A549 (cell line): ENCODE results near the gene ADTRP. TPM values are rescaled to one million over a fixed set of nuclear protein-coding genes. Genes with fewer than 3 reads are reported as not detected.

Experiments
- ATAC-seq, 2 experiments: fragments of 200-7000 bp in 1 of 2; fragments of >200 bp in 1 of 2; cut with Nextera tagmentation in 1 of 2; cut with Tn5 transposase in 1 of 2; 3 replicates each; pipeline versions ENCODE4 v1.8.0 to v1.9.1; 2018 to 2020; ENCODE audit warnings: mild to moderate bottlenecking in 1 of 2, moderate library complexity in 1 of 2
- CTCF ChIA-PET: fragments of 300-600 bp; sonication (Branson Sonifier 250); formaldehyde crosslinking; extraction: SDS; loops from one replicate; lab custom pipeline; 2021; ENCODE audit warnings: antibody characterized with exemption, inconsistent platforms; lab: Yijun Ruan, JAX
- POLR2A ChIA-PET: fragments of 350-600 bp; formaldehyde crosslinking; extraction: SDS; loops from one replicate; lab custom pipeline; 2021; ENCODE audit warnings: antibody characterized with exemption, inconsistent platforms; lab: Yijun Ruan, JAX
- DNase-seq, 2 experiments: peaks; one replicate each; pipeline versions ENCODE4 v3.0.0 to v3.0.0-alpha.2; 2011 to 2016; ENCODE audit warnings: low read depth in 1 of 2, low spot score in 1 of 2
- FAIRE-seq: peaks from 2 replicates; lab custom pipeline; 2011; peaks lifted over from hg19 to GRCh38; lab: Jason Lieb, UNC
- H3K27ac ChIP-seq, 2 experiments: fragments of >200 bp; sonication (Bioruptor Twin); formaldehyde crosslinking; 3 replicates each; pipeline ENCODE4 v1.5.1; 2016 to 2017
- H3K4me1 ChIP-seq: fragments of >200 bp; sonication (Bioruptor Twin); formaldehyde crosslinking; 3 replicates; pipeline ENCODE4 v1.6.1; 2016
- H3K4me2 ChIP-seq: fragments of >200 bp; sonication (Bioruptor Twin); formaldehyde crosslinking; 3 replicates; pipeline ENCODE4 v1.6.1; 2016
- H3K4me3 ChIP-seq: fragments of >200 bp; sonication (Bioruptor Twin); formaldehyde crosslinking; 3 replicates; pipeline ENCODE4 v1.5.1; 2016
- H3K9me3 ChIP-seq: fragments of >200 bp; sonication (Bioruptor Twin); formaldehyde crosslinking; 3 replicates; pipeline ENCODE4 v1.6.1; 2016
- CBX2 ChIP-seq: fragments of 200-600 bp; sonication (generic); IDR thresholded peaks from 2 replicates; pipeline ENCODE4 v1.6.1; 2016; ENCODE audit warnings: low read depth, mild to moderate bottlenecking, borderline replicate concordance
- CEBPB ChIP-seq, 2 experiments: fragments of >200 bp in 1 of 2; sonication (Bioruptor Twin) in 1 of 2; formaldehyde crosslinking in 1 of 2; IDR thresholded peaks; 2 replicates each; pipeline ENCODE4 v1.6.1; 2012 to 2016
- CHD2 ChIP-seq: fragments of 150-350 bp; IDR thresholded peaks from 2 replicates; pipeline ENCODE4 v1.6.1; 2014; ENCODE audit warnings: low read length; ENCODE audit not compliant: partially characterized antibody
- EHF ChIP-seq: fragments of 250-450 bp; sonication (Bioruptor Pico); IDR thresholded peaks from 2 replicates; pipeline ENCODE4 v1.5.0; 2020; ENCODE audit warnings: mild to moderate bottlenecking
- EHMT2 ChIP-seq: fragments of 200-600 bp; sonication (generic); IDR thresholded peaks from 2 replicates; pipeline ENCODE4 v1.6.1; 2016; ENCODE audit warnings: antibody characterized with exemption, low read depth, mild to moderate bottlenecking, moderate library complexity
- FOSB ChIP-seq: fragments of 250-450 bp; sonication (Bioruptor Pico); IDR thresholded peaks from 2 replicates; pipeline ENCODE4 v1.5.0; 2020; ENCODE audit warnings: mild to moderate bottlenecking, moderate library complexity
- FOXS1 ChIP-seq: fragments of 250-450 bp; sonication (Bioruptor Pico); IDR thresholded peaks from 2 replicates; pipeline ENCODE4 v1.5.0; 2020; ENCODE audit warnings: mild to moderate bottlenecking, moderate library complexity
- GATA3 ChIP-seq: IDR thresholded peaks from 2 replicates; pipeline ENCODE4 v1.6.1; 2012; ENCODE audit warnings: borderline replicate concordance
- HDAC2 ChIP-seq: fragments of 200-600 bp; sonication (generic); IDR thresholded peaks from 2 replicates; pipeline ENCODE4 v1.6.1; 2016
- HEYL ChIP-seq: fragments of 250-450 bp; sonication (Bioruptor Pico); IDR thresholded peaks from 2 replicates; pipeline ENCODE4 v1.8.0; 2021; ENCODE audit warnings: mild to moderate bottlenecking, moderate library complexity
- HOXB13 ChIP-seq: fragments of 250-450 bp; sonication (Bioruptor Pico); IDR thresholded peaks from 2 replicates; pipeline ENCODE4 v1.5.0; 2020; ENCODE audit warnings: low read depth, mild to moderate bottlenecking, moderate library complexity
- JUNB ChIP-seq: fragments of >200 bp; sonication (Bioruptor Twin); formaldehyde crosslinking; IDR thresholded peaks from 2 replicates; pipeline ENCODE4 v1.6.1; 2016
- KDM1A ChIP-seq: fragments of 200-600 bp; sonication (generic); IDR thresholded peaks from 2 replicates; pipeline ENCODE4 v1.6.1; 2016; ENCODE audit warnings: low read depth, mild to moderate bottlenecking
- KDM5A ChIP-seq: fragments of 200-600 bp; sonication (generic); IDR thresholded peaks from 2 replicates; pipeline ENCODE4 v1.6.1; 2016; ENCODE audit warnings: antibody characterized with exemption, mild to moderate bottlenecking
- MAFK ChIP-seq: fragments of 450-650 bp; IDR thresholded peaks from 2 replicates; pipeline ENCODE4 v1.6.1; 2014; ENCODE audit not compliant: partially characterized antibody
- MYC ChIP-seq: IDR thresholded peaks from 2 replicates; pipeline ENCODE4 v1.6.1; 2012; ENCODE audit warnings: mild to moderate bottlenecking, inconsistent platforms, low read length, improper control_type of control experiment, borderline replicate concordance
- NFE2L2 ChIP-seq: fragments of 150-350 bp; conservative IDR thresholded peaks from 2 replicates; pipeline ENCODE4 v1.6.1; 2014; ENCODE audit warnings: low read length
- NR3C1 ChIP-seq: fragments of >200 bp; sonication (Bioruptor Twin); formaldehyde crosslinking; IDR thresholded peaks from 3 replicates; pipeline ENCODE4 v1.6.1; 2017
- RAD21 ChIP-seq, 2 experiments: fragments of >200 bp in 1 of 2; sonication (Bioruptor Twin) in 1 of 2; formaldehyde crosslinking in 1 of 2; IDR thresholded peaks in 1 of 2; conservative IDR thresholded peaks in 1 of 2; 2 replicates in 1 of 2; 3 replicates in 1 of 2; pipeline ENCODE4 v1.6.1; 2012 to 2018; ENCODE audit warnings: inconsistent platforms in 1 of 2
- RARB ChIP-seq: fragments of 250-450 bp; sonication (Bioruptor Pico); IDR thresholded peaks from 2 replicates; pipeline ENCODE4 v1.8.0; 2021; ENCODE audit warnings: mild to moderate bottlenecking, moderate library complexity
- RFX5 ChIP-seq: fragments of 450-650 bp; IDR thresholded peaks from 2 replicates; pipeline ENCODE4 v1.7.1; 2014; ENCODE audit warnings: antibody characterized with exemption, mild to moderate bottlenecking, moderate library complexity
- RNF2 ChIP-seq: fragments of 200-600 bp; sonication (generic); IDR thresholded peaks from 2 replicates; pipeline ENCODE4 v1.6.1; 2016; ENCODE audit warnings: low read depth, mild to moderate bottlenecking, antibody characterized with exemption, moderate library complexity, borderline replicate concordance
- SMC3 ChIP-seq: fragments of >200 bp; sonication (Bioruptor Twin); formaldehyde crosslinking; IDR thresholded peaks from 3 replicates; pipeline ENCODE4 v1.6.1; 2018; ENCODE audit warnings: inconsistent platforms
- TFCP2L1 ChIP-seq: fragments of 250-450 bp; sonication (Bioruptor Pico); IDR thresholded peaks from 2 replicates; pipeline ENCODE4 v1.5.0; 2021; ENCODE audit warnings: mild to moderate bottlenecking
- ZFP36 ChIP-seq: fragments of 450-650 bp; IDR thresholded peaks from 2 replicates; pipeline ENCODE4 v1.6.1; 2014; ENCODE audit warnings: borderline replicate concordance; ENCODE audit not compliant: partially characterized antibody
- ZNF302 ChIP-seq: fragments of 250-450 bp; sonication (Bioruptor Pico); IDR thresholded peaks from 2 replicates; pipeline ENCODE4 v1.9.0; 2021; ENCODE audit warnings: inconsistent platforms, mild to moderate bottlenecking, moderate library complexity
- ZSCAN20 ChIP-seq: fragments of 250-450 bp; sonication (Bioruptor Pico); IDR thresholded peaks from 2 replicates; pipeline ENCODE4 v1.8.0; 2022; ENCODE audit warnings: mild to moderate bottlenecking, moderate library complexity
- WGBS: methylation state at CpG from one replicate; pipeline ENCODE4 v1.1.6; 2017; ENCODE audit errors: missing lambda C conversion rate; 5-methylcytosine and 5-hydroxymethylcytosine counted together
- polyA plus RNA-seq, 4 experiments: library from polyadenylated mRNA; depleted of rRNA in 3 of 4; stranded (reverse); fragments of >200 nt; fragmentation: RNase III in 1 of 4; extraction: RNeasy Plus Mini Kit Qiagen cat#74134 plus additional on column Dnase treatment in 1 of 4; gene quantifications; 2 replicates in 3 of 4; 3 replicates in 1 of 4; pipeline ENCODE4 v1.2.3, GENCODE V29; 2011 to 2017
- TF ChIP-seq, protein P1 (sequence below): IDR thresholded peaks from 2 replicates; pipeline ENCODE4 v1.6.1; 2012
- TF ChIP-seq, protein P2 (sequence below): fragments of >200 bp; sonication (Bioruptor Twin); formaldehyde crosslinking; IDR thresholded peaks from 2 replicates; pipeline ENCODE4 v1.6.1; 2016
- TF ChIP-seq, protein P3 (sequence below): fragments of 250-450 bp; sonication (Bioruptor Pico); IDR thresholded peaks from 2 replicates; pipeline ENCODE4 v1.5.0; 2020; ENCODE audit warnings: low read depth, mild to moderate bottlenecking, moderate library complexity
- TF ChIP-seq, protein P4 (sequence below): fragments of 250-450 bp; sonication (Bioruptor Pico); IDR thresholded peaks from 2 replicates; pipeline ENCODE4 v1.5.0; 2021; ENCODE audit warnings: mild to moderate bottlenecking, moderate library complexity, borderline replicate concordance

Gene ADTRP
- polyA plus RNA-seq, 2 of the 4 experiments (the other 2 are of a cell fraction), result 0.57 to 0.59 TPM

DNA sequence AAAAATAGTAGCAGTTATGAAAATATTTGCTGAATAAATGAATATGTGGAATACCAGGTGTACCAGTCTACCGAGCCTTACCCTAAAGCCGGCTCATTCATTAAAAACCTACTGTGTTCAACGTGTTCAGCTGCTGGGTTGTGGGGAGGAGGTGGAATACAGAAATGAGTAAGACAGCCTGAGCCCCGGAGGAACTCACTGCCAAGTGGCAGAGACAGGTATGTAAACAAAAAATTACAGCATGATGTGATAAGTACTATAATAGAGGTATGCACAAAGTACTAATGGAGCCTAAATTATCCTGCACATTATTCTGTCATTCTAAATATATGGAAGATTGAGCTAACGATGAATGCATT, 6.8 kb upstream of the ADTRP start (continued):
- no peak for TF ChIP-seq RARB (CRISPR knock-in tag)

DNA sequence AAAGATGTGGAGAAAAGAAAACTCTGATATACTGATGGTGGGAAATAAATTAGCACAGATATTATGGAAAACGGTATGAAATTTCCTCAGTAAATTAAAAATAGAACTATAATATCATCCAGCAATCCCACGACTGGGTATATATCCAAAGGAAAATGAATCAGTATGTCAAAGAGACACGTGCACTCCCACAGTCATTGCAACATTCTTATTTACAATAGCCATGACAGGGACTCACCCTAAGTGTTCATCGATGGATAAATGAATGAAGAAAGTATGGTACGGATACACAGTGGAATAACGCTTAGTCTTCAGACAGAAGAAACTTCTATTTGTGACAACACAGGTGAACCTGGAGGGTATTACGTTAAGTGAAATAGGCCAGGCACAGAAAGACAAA, 5.7 kb upstream of the ADTRP start:
- FAIRE-seq, result no peak
- ChIA-PET CTCF (no interaction called here), POLR2A (no interaction called here)
- WGBS, result 69% methylated on average over 7 of the region's 7 CpGs
- no peak overlapping the region for H3K27ac ChIP-seq
- peaks cover 21% of the 10 kb centered on the region for H3K4me1 ChIP-seq
- no peaks in the 10 kb centered on the region for H3K9me3 ChIP-seq
- TF ChIP-seq CEBPB (IDR thresholded peaks at IDR 0.05) (no peak), CBX2 (no peak), SMC3 (no peak), NFE2L2 (no peak), KDM5A (no peak), RARB (CRISPR knock-in tag) (no peak), HEYL (CRISPR knock-in tag) (no peak), RFX5 (no peak), HOXB13 (CRISPR knock-in tag) (no peak), ZFP36 (no peak), TFCP2L1 (CRISPR knock-in tag) (no peak), NR3C1 (no peak), EHF (no peak), RNF2 (no peak), ZNF302 (CRISPR knock-in tag) (no peak), JUNB (no peak), MAFK (no peak)
- TF ChIP-seq, protein P1, sequence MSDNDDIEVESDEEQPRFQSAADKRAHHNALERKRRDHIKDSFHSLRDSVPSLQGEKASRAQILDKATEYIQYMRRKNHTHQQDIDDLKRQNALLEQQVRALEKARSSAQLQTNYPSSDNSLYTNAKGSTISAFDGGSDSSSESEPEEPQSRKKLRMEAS, result no peak
- TF ChIP-seq, protein P2, sequence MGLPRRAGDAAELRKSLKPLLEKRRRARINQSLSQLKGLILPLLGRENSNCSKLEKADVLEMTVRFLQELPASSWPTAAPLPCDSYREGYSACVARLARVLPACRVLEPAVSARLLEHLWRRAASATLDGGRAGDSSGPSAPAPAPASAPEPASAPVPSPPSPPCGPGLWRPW, result no peak
- TF ChIP-seq, all 56 proteins: peak for 0
- DNase-seq, result no peak
- no peak for ATAC-seq
- no peak overlapping the region for H3K4me2 ChIP-seq
- H3K4me3 ChIP-seq, result no peak overlapping the region

DNA sequence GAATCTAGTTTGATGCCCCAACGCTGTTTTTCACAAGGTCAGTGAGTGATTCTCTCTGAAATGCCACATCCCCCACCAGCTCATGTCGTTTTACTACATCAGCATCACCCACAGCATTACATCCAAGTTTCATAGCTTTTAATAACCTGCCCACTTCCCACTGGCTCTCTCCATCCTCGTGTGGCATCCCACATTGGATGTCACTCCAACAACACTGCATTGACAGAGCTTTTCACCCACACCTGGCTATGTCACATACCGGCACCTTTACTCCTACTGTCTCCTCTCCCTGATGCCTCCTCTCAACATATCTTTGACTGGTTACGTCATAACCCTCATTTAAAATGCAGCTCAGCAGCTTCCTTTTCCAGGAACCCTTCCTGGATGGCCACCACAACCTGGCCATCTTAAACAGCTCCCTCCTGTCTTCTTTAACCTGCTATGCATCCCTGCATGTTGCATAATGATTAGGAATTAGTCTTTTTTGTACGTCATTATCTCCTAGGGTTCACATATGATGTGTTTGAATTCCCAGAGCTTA, 5.0 kb upstream of the ADTRP start:
- WGBS, result 68% methylated on average over 6 of the region's 6 CpGs
- Histone ChIP-seq H3K9me3 (no peaks in the 10 kb centered on the region), H3K4me1 (peaks cover 22% of the 10 kb centered on the region), H3K4me2 (no peak overlapping the region), H3K4me3 (no peak overlapping the region), H3K27ac (no peak overlapping the region)
- FAIRE-seq (no peak), ATAC-seq (no peak), DNase-seq (no peak)
- CTCF ChIA-PET, result interaction anchor here (1.0 to 1.6 kb wide), 2 partner anchors 10 to 13 kb away, joined by 3 to 8 read pairs; no protein-coding TSS in a partner anchor
- POLR2A ChIA-PET, result no interaction called here
- no peak for TF ChIP-seq KDM5A
- no peak for TF ChIP-seq RAD21 (conservative IDR thresholded peaks at IDR 0.05 in 1 of 2, IDR thresholded peaks at IDR 0.05 in 1 of 2)
- TF ChIP-seq FOXS1 (CRISPR knock-in tag), result no peak
- no peak for TF ChIP-seq CEBPB (IDR thresholded peaks at IDR 0.05)
- no peak for TF ChIP-seq EHMT2
- TF ChIP-seq NR3C1, result no peak
- no peak for TF ChIP-seq KDM1A
- TF ChIP-seq ZFP36, result no peak
- TF ChIP-seq NFE2L2, result no peak
- no peak for TF ChIP-seq HDAC2
- TF ChIP-seq ZNF302 (CRISPR knock-in tag), result no peak
- TF ChIP-seq, protein P3, sequence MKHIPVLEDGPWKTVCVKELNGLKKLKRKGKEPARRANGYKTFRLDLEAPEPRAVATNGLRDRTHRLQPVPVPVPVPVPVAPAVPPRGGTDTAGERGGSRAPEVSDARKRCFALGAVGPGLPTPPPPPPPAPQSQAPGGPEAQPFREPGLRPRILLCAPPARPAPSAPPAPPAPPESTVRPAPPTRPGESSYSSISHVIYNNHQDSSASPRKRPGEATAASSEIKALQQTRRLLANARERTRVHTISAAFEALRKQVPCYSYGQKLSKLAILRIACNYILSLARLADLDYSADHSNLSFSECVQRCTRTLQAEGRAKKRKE (CRISPR knock-in tag), result no peak
- TF ChIP-seq HOXB13 (CRISPR knock-in tag), result no peak
- no peak for TF ChIP-seq GATA3
- TF ChIP-seq MYC, result no peak
- TF ChIP-seq CHD2, result no peak
- TF ChIP-seq ZSCAN20 (CRISPR knock-in tag), result no peak
- no peak for TF ChIP-seq EHF
- TF ChIP-seq, protein P4, sequence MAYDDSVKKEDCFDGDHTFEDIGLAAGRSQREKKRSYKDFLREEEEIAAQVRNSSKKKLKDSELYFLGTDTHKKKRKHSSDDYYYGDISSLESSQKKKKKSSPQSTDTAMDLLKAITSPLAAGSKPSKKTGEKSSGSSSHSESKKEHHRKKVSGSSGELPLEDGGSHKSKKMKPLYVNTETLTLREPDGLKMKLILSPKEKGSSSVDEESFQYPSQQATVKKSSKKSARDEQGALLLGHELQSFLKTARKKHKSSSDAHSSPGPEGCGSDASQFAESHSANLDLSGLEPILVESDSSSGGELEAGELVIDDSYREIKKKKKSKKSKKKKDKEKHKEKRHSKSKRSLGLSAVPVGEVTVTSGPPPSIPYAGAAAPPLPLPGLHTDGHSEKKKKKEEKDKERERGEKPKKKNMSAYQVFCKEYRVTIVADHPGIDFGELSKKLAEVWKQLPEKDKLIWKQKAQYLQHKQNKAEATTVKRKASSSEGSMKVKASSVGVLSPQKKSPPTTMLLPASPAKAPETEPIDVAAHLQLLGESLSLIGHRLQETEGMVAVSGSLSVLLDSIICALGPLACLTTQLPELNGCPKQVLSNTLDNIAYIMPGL (CRISPR knock-in tag), result no peak
- TF ChIP-seq FOSB (CRISPR knock-in tag), result no peak
